ENCODE measurements around the gene TRIM6. TPM values are rescaled to one million over a fixed set of nuclear protein-coding genes. Genes with fewer than 3 reads are reported as not detected.
"Not testable (repeated sequence)": the region's sequence is repeated elsewhere in the genome, so short reads cannot be mapped to it uniquely, and the experiment has no call there.

Gene TRIM6
- total and polyA plus RNA-seq, 9 donors: 2.3 to 6.3 (median 4.2) TPM

- Histone ChIP-seq H3K27me3 (no peaks in the 10 kb centered on the region), H3K27ac (peak overlapping the region; percentile 54 to 61), H3K4me3 (no peak overlapping the region), H3K36me3 (no peaks in the 10 kb centered on the region), H3K9me3 (no peaks in the 10 kb centered on the region), H3K4me1 (ENCODE audit: insufficient read depth) (peaks cover 7% of the 10 kb centered on the region)
- peak; percentile 58 to 72 (median 63) for DNase-seq
- intact Hi-C loops (cut with DNase I): no loop called here
- 37 to 56% (median 52%) methylated on average over 9 of the region's 9 CpGs for WGBS, 3 donors
- no peak for TF ChIP-seq POLR2A (IDR thresholded peaks at IDR 0.05)
- TF ChIP-seq CTCF (IDR thresholded peaks at IDR 0.05): peak in 2 of 3 donors; percentile 32 to 56
Measured at GRCh38 chr11:5600374-5600851, 4.0 kb downstream of the TRIM6 start.

DNA sequence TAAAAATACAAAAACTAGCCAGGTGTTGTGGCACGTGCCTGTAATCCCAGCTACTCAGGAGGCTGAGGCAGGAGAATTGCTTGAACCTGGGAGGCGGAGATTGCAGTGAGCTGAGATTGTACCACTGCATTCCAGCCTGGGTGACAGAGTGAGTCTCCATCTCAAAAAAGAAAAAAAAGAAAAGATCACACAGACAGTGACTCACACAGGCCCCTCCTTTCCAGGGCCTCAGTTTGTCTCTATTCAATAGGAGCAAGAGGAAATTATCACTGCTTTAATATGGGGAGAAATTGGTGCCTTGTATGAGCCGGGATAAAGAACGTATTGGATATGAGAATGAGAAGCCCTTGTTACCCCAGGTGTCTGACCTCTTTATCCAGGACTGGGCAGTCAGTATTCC is 6.4 kb downstream of the TRIM6 start:
- WGBS, 3 donors: 94 to 97% (median 95%) methylated on average over 4 of the region's 4 CpGs
- H3K4me3 ChIP-seq; H3K9me3 ChIP-seq; H3K27ac ChIP-seq; H3K27me3 ChIP-seq; H3K36me3 ChIP-seq; DNase-seq; H3K4me1 ChIP-seq (ENCODE audit: insufficient read depth); intact Hi-C loops (cut with DNase I): not testable (repeated sequence)

- H3K9me3 ChIP-seq: no peaks in the 10 kb centered on the region
- 93 to 95% (median 94%) methylated on average over 8 of the region's 8 CpGs for WGBS, 3 donors
- peaks cover 1% of the 10 kb centered on the region for H3K4me1 ChIP-seq (ENCODE audit: insufficient read depth)
- H3K4me3 ChIP-seq: no peak overlapping the region
- no peaks in the 10 kb centered on the region for H3K36me3 ChIP-seq
- no peak overlapping the region for H3K27ac ChIP-seq
- intact Hi-C loops (cut with DNase I): no loop called here
- no peaks in the 10 kb centered on the region for H3K27me3 ChIP-seq
- DNase-seq: no peak
- TF ChIP-seq CTCF (IDR thresholded peaks at IDR 0.05): no peak
- no peak for TF ChIP-seq EP300 (IDR thresholded peaks at IDR 0.05)
- TF ChIP-seq POLR2A (IDR thresholded peaks at IDR 0.05): no peak
Measured at GRCh38 chr11:5603326-5603725, 6.9 kb downstream of the TRIM6 start.

- Histone ChIP-seq H3K4me1 (ENCODE audit: insufficient read depth) (peaks cover 1% of the 10 kb centered on the region), H3K9me3 (no peaks in the 10 kb centered on the region), H3K36me3 (no peaks in the 10 kb centered on the region), H3K4me3 (no peak overlapping the region), H3K27me3 (no peaks in the 10 kb centered on the region), H3K27ac (no peak overlapping the region)
- DNase-seq: no peak
- intact Hi-C loops (cut with DNase I): no loop called here
- 74 to 83% (median 80%) methylated on average over 4 of the region's 4 CpGs for WGBS, 3 donors
- no peak for TF ChIP-seq POLR2A (IDR thresholded peaks at IDR 0.05)
- TF ChIP-seq CTCF (IDR thresholded peaks at IDR 0.05): no peak
- no peak for TF ChIP-seq EP300 (IDR thresholded peaks at IDR 0.05)
Measured at GRCh38 chr11:5604896-5605295, 8.5 kb downstream of the TRIM6 start.

DNA sequence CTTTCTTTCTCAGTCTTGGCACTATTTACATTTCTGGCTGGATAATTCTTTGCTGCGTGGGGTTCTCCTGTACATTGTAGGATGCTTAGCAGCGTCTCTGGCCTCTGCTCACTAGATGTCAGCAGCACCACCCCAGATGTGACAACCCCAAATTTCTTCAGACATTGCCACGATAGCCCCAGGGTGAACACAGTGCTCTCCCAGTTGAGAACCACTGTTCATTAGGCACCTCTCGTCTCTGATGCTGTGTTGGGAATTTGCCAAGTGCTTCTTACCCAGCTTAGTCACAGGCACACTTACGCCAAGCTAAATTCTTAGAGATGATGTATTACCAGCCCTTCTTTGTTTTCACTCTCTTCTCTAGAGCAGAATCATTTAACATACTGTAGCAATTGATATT is 9.4 kb downstream of the TRIM6 start:
- DNase-seq: no peak
- H3K27ac ChIP-seq: no peak overlapping the region
- intact Hi-C loops (cut with DNase I): no loop called here

More for the DNA sequence above, 9.4 kb downstream of the TRIM6 start:
- TF ChIP-seq POLR2A (IDR thresholded peaks at IDR 0.05) (no peak), CTCF (IDR thresholded peaks at IDR 0.05) (no peak), EP300 (IDR thresholded peaks at IDR 0.05) (no peak)
- Histone ChIP-seq H3K4me3 (no peak overlapping the region), H3K4me1 (ENCODE audit: insufficient read depth) (no peaks in the 10 kb centered on the region), H3K9me3 (no peaks in the 10 kb centered on the region), H3K36me3 (no peaks in the 10 kb centered on the region), H3K27me3 (no peaks in the 10 kb centered on the region)
- WGBS, 3 donors: 63 to 78% (median 72%) methylated on average over 5 of the region's 5 CpGs
